ENCODE data around the gene H2BK1.

H2BK1 gene

DNA sequence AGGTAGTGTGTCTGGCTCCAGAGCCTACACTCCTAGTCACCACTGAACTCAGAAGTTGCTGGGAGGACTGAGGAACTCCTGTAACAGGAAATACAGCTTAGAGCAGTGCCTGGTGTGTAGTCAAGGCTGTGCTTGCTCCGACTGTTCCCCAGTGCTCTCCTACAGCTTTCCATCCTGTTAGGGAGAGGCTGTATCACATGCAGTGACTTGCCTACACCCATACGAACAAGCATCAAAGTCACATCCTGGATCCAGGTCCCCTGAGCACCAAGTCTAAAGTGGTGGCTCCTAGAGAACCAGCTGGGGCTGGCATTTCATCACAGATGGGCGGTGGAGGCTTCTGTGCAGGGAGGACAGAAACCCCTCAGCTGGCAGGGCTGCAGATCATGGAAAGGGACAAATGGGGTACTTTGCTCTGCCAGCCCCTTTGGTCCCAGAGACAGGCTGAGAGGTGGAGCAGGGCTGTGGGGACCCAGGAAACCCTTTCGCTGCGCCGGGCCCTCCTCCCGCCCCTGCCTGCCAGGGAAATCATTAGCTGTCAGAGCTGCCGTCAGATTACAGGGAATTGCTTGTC, 30.9 kb downstream of the H2BK1 start:
- DNase-seq (ENCODE audit: low read depth in 2 of 2) = no peak

DNA sequence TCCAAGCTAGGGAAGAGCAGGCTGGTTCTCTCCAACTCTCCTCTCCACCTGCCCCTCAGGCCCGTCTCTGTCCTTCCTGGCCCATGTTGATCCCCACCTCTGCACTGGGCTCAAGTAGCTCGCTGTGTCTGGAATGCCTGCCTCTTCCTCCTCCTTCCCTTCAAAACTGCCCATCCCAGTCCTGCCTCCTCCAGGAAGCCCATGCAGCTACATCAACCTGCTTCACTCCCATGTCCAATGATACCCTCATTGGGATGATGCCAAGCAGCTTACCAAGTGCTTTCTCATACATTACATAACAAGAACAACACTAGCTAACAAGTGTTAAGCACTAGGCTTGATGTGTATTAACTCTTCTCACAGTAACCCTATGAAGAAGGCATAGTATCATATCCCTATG, 31.5 kb downstream of the H2BK1 start:
- DNase-seq (ENCODE audit: low read depth in 2 of 2) = no peak

DNA sequence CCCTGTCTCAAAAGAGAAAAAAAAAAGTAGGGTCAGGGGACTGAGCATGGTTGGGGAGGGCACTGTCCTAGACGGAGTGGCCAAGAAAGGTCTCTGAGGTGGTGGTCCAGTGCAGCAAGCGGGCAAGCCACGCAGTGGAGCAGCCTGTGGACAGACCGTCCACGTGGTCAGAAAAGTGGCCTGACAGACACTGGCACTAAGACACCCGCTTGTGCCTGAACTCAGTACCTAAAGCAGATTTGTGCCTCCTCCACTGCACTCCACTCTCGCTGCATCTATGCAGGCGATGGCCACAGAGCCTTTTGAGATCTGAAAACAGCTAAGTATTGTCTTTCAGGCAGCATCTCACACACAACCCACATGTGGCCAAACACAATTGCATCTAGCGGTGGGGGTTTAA, 32.1 kb downstream of the H2BK1 start:
- DNase-seq (ENCODE audit: low read depth in 2 of 2) = no peak

DNA sequence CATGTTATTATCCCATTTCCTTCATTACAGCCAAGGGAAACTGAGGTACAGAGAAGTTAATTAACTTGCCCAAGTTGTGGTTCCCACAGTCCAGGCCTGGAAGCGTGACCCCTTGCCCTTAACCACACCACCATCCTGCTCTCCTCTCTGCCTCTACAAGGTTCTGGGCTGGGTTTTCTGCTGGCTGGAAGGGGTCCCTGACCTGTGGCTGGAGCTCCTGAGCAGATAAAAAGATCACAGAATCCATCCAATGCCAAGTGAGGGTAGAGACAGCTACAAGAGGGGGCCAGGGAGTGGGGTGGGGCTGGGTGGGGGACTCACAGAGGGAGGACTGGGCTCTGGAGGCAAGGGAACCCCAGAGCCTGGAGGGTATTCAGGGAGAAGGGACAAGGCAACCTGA, 33.0 kb downstream of the H2BK1 start:
- DNase-seq (ENCODE audit: low read depth in 2 of 2) = no peak

DNA sequence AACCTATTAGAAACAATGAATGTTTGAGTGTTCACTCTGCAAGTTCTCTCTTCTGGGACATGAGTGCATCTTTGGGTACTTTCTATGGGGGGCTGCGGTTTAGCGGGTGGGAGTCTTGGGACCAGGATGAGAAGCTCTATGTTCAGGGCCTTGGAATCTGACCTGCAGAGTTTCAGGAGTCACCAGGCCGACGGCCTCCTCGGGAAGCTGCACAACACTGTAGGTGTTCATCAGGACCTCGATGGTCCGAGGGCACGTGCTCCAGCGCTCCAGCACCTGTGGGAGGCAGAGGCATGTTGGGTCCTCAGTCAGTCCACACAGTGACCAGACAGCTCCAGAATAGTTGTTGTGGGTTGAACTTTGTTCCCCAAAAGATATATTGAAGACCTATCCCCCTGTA, 33.9 kb downstream of the H2BK1 start:
- no peak for DNase-seq (ENCODE audit: low read depth in 2 of 2)

DNA sequence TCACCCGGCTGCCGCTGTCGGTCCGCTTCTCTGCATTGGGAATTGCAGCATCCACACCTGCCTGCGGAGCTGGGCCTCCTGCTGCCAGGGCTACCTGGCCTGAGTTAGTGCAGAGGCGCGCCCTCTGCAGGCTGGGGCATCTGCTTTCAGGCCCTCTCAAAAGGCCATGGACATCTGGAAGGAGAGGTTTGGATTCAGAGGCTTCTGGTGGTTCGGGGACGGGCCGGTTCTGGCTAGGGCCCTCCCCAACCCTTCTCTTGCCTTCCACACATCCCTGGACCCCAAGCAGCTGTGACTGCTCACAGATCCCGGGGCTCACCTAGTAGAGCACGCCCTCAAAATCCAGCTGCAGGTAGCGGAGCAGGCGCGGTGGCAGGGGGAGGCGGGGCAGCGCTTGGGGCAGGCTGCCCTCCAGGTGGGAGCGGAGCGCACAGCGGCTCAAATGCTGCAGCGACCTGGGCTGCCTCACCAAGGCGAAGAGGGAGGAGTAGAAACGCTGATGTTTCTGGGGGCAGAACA, 34.4 kb downstream of the H2BK1 start:
- no peak for DNase-seq (ENCODE audit: low read depth in 2 of 2)

DNA sequence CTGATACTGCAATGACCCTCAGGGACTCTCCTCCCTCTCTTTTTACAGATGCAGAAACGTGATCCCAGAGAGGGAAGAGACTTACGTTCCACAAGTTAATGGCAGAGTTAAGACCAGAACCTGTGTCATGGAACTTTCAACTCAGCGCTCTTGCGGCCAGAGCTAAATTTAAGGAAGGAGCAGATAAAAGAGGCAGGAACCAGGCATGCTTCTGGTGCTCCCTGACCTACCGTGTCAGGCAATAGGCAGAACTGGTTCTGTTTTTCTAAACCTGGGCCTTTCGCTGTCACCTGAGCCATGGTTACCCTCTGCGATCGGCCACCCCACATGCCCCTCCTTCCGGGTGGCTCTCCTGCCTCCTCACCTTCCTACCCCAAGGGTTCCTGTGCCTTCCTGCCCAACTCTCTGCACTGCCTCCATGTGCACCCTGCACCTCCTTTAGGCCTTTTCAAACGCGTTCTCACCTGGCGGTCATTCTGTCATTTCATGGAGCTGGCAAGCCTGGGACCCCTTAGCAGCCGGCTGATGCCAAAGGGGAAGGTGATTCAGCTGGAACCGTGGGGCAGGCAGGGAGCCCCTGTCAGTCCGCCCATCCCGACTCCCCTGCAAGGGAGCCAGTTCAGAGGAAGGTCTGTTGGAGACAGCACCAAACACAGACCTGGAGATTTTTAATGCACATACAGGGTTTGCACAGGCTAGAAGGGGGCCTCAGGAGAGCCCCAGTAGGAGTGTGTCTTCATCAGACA, 35.1 kb downstream of the H2BK1 start:
- DNase-seq (ENCODE audit: low read depth in 2 of 2) = no peak

DNA sequence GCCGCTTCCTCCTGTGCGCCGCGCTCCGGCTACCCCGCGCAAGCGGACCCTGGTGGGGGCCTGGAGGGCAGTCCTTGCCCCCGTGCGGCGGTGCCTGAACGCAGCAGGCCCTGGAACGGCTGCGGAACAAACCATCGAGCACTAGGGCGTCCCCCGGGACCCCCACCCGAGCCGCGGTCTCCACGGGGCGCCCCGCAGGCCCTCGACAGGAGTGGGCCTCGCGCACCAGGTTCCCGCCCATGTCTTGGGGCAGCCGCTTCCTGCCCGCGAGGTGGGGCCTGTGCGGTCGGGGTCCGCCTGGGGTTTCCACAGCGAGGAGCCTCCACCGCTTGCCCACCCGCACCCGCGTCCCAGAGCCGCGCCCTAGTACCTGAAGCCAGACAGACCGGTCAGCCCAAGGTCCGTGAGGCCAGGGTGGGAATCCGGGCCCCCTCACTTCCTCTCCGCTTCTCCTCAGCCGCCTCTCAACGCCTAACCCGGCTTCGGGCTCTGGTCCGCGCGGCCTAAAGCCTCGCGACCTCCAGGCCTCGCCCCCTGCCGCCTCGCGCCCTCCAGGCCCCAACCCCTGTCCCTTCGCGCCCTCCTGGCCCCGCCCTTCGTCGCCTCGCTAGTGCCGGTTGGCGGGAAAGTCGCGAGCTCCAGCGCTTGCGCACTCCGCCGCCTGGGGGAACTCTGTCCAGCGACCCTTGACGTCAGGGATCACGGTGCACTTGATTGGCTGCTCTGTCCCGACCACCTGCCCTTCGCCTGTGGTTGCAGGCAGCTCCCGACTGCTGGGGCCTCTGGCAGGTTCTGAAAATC, 35.8 kb downstream of the H2BK1 start:
- DNase-seq (ENCODE audit: low read depth in 2 of 2) = no peak

DNA sequence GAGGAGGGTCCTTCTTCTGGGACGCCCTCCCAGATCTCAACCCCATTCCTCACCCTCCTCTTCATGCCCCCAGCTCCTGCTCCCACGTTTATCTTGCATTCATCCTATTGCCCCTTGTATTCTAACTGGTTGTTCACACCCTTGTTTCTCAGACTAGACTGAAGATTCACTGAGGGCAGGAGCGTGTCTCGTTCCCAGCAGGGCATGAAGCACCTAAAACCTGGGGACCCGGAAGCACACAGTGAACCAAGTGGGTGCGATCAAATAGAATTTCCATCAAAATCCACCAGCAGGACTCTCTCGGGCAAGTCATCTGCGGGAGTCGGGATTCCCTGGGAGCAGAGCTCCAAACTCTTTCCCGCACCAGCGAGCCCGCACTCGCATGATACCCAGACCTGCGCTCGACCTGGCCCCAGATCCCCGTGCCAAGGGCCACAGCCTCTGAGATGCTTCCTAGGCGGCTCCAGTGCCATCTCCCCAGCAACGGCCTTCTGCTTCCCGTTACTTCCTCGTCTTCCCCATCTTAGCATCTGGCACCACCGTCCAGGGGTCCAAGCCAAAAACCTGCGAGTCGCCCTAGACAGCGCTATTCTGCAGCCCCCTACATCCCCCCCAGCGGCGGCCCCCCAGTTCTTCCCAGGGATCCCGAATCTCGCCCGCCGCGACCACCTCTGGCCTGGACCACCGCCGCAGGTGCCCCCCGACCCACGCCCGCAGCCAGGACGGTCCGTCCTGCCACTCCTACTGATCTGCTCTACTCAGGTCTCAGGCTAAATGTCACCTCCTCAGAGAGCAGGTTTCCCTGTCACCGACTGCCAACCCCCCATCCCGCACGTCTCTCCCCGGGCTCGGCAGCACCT, 36.7 kb downstream of the H2BK1 start:
- no peak for DNase-seq (ENCODE audit: low read depth in 2 of 2)

DNA sequence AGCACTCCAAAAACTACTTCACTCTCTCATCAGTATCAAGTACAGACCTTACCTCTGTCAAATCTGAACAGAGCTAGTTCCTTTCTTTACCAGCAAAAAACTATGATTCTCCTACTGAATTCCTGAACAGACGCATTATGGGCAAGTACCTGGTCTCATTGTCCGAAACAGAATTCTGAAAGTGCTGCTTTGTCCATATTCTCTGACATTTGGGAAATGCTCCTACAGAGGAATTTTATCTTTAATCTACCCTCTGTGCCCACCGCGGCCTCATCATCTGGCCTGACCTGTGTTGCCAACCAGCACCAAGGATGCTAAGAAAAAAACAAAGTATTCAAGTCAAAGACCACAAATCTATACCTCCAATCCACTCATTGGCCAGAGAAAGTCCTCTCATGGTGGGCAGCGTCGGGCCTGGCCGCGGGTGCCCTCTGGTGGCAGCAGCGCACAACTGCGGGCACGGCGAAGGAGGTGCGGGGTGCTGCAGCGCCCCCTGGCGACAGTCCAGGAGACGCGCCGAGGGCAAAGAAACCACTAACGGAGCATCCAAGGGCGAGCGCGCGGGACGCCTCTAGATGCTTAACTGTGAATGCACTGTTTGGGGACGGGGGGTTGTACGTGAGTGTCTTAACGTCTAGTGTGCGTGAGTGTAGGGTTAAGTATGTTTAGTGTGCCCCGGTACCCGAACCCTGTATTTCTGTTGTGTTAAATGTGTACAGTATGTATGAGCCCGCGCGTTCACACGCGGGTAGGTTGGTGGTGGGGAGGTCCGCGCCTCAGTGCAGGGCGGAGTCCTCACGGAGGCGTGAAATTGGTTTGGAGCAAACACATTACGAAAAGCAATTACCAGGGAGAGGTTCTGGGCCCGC, 37.8 kb downstream of the H2BK1 start:
- DNase-seq (ENCODE audit: low read depth in 2 of 2) = peak; percentile 23 to 32

DNA sequence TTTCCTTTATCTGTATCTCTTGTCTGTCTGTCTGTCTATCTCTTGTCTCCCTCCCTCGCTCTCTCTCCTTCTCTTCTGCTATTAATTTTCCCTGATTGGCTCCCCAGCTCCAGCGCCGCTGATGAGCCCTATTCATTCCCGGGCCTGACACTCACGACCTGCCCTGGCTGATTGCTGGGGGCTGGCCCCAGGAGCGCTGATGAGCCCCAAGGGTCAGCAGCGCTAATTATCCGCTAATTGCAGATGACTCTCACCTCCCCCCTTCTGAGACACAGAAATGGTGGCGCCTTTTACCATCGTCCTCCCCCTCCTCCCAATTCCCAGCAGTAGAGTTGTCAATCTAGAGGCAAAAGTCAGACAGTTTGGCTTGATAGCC, 41.5 kb downstream of the H2BK1 start:
- DNase-seq (ENCODE audit: low read depth in 2 of 2) = no peak

DNA sequence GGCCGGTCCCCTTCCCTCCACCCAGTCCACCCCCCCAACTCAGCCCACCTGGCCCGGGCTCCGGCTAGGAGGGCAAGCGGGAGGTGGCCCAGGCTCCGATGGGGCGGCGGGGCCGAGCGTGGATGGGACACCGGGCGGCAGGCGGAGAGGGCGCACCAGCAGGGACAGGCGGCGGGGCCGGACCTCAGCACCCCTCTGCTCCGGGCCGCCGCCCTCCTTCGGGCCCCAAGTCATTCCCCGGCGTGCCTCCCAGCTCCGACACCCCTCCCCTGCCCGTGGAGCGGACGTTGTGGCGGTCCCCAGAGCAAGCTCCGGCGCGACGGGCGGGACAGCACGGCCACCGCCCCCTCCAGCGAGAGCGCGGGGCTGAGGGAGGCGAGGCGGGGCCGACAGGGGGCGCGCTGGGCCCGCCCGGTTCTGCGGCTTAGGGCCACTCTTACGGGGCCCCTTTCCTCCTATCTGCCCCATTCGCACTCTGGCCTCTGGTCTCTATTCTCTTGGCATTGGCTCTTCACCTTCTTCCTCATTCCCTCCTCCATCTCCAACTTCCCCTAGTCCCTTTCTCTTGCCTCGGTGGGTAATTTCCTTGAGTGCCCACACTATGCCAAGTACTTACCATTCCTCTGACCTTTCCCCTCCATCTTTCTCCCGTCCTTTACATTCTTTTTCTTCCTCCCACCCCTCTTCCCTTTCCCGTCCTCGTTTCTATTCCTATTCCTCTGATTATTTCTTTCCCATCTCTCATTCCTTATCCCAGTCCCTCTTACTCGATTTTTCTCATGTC, 42.1 kb downstream of the H2BK1 start:
- no peak for DNase-seq (ENCODE audit: low read depth in 2 of 2)

DNA sequence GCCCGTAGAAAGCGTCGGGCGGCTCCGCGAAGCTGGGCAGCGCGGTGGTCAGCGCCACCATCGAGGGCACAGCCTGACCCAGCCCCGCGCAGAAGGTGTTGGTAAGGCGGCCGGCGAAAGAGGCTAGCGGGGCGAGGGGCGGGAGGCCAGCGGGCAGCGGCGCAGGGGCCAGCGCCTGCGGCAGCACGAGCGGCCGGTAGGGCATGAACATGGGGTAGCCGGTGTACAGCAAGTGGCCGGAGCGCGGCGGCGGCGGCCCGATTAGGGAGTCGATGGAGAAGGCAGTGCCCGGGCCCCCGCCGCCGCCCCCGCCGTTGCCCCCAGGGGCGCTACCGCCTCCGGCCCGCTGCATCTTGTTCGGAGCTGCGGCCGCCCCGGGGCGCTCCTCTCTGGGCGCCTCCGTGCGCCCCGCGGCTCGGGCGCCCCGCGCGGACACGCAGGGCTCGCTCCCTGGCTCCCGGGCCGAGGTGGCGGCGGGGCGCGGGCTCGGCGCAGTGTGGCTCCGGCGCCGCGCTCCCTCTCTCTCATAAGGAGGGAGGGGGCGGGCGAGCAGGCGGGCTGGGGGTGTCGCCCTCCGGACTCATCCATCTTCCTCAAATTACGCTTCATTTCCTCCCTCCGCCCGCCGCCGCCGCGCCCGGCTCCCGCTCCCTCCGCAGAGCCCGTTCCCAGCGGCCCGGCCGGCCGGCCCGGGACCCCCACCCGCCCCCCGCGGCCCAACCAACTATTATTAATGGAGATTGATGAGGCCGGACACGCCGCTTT, 42.9 kb downstream of the H2BK1 start, which contains the start of gene GBX1:
TSS of gene GBX1 (minus strand) at position 498 of the 765 bp plus-strand sequence. CDS start at position 352, 146 bp downstream.
- DNase-seq (ENCODE audit: low read depth in 2 of 2) = no peak

DNA sequence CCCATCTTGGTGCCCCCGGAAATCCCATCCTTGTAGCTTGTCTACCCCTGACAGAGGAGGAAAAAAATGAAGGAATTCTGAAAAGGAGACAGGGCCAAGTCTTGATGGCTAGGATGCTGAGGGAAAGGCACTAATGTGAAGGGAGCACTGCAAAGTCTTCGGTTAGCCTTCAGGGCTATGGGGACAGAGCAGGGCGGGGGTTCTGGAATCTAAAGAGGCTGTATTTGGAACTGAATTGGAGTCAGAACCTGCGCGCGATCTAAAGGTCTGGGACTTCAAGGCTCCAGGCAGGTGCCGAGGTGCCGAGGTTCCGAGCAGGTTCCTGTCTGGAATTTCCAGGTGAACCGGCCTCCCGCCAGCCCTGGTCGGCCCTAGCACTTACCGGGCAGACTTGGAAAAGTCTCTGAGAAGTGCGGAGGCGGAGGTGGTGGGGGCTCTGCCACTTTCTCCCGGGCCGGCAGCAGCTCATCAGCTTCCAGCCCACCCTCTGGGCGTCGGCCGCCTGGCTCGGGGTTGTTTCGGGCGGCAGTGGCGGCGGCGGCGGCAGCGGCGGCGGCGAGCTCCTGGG, 43.6 kb downstream of the H2BK1 start:
- no peak for DNase-seq (ENCODE audit: low read depth in 2 of 2)

DNA sequence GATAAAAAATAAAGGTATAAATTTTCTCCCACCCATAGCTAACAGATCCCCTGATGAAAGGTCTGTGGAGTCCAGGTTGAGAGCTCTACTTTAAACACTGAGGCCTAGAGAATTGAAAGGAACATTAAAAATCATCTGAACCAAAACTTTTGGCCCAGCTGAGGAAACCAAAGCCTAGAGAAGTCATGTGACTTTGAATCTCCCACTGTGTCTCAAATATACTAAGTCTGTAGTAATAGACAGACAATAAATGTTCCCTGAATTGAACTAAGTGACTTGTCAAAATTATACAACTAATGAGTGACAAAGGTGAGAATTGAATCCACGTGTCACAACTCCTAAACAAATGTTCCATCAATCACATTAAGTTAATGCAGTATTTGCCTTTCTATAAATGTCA, 48.5 kb downstream of the H2BK1 start:
- no peak for DNase-seq (ENCODE audit: low read depth in 2 of 2)

Data from fibroblast of skin of left quadriceps (primary cell).